Calu3 (cell line): ENCODE data around the gene PDIA3. TPM values are rescaled to one million over a fixed set of nuclear protein-coding genes. Genes with fewer than 3 reads are reported as not detected.

Source experiments
- BruUV-seq: library from RNA; stranded (reverse); fragments of 400-500 nt; replicated peaks from 2 replicates; lab custom pipeline; 2021; lab: Mats Ljungman, UMichigan
- CTCF ChIA-PET: fragments of 300-600 bp; sonication (Branson Sonifier 250); formaldehyde crosslinking; loops from one replicate; lab custom pipeline; 2022; ENCODE audit warnings: antibody characterized with exemption; lab: Charles Lee
- DNase-seq: peaks from one replicate; pipeline ENCODE4 v3.0.0; 2022
- H3K27ac Mint-ChIP-seq: one replicate; pipeline ENCODE4 v1.8.0; 2022; ENCODE audit warnings: mixed read lengths; ENCODE audit not compliant: unreplicated experiment
- H3K27me3 Mint-ChIP-seq: one replicate; pipeline ENCODE4 v1.8.0; 2022; ENCODE audit warnings: mixed read lengths; ENCODE audit not compliant: unreplicated experiment
- H3K36me3 Mint-ChIP-seq: one replicate; pipeline ENCODE4 v1.8.0; 2022; ENCODE audit warnings: mild to moderate bottlenecking, moderate library complexity, mixed read lengths; ENCODE audit not compliant: insufficient read depth, unreplicated experiment
- H3K4me1 Mint-ChIP-seq: one replicate; pipeline ENCODE4 v1.8.0; 2022; ENCODE audit warnings: mild to moderate bottlenecking, low read depth, mixed read lengths; ENCODE audit not compliant: unreplicated experiment
- H3K4me3 Mint-ChIP-seq: one replicate; pipeline ENCODE4 v1.8.0; 2022; ENCODE audit warnings: mild to moderate bottlenecking, low read depth, moderate library complexity, mixed read lengths; ENCODE audit not compliant: unreplicated experiment
- H3K9me3 Mint-ChIP-seq: one replicate; pipeline ENCODE4 v1.8.0; 2022; ENCODE audit warnings: low read depth, mixed read lengths; ENCODE audit not compliant: unreplicated experiment
- CTCF ChIP-seq: fragments of 200-600 bp; IDR thresholded peaks from one replicate; pipeline ENCODE4 v1.8.0; 2022; ENCODE audit warnings: antibody characterized with exemption; ENCODE audit not compliant: unreplicated experiment
- intact Hi-C: fragments of 100-400 bp; cut with micrococcal nuclease; formaldehyde crosslinking; loops from one replicate; pipeline ENCODE4 v1.10.0; 2022; ENCODE audit not compliant: unreplicated experiment
- total RNA-seq: library from RNA; stranded (reverse); gene quantifications from 2 replicates; pipeline ENCODE4 v1.2.3, GENCODE V29; 2022

Gene PDIA3
- total RNA-seq, 1 experiment from 2014 or later = 431 TPM

DNA sequence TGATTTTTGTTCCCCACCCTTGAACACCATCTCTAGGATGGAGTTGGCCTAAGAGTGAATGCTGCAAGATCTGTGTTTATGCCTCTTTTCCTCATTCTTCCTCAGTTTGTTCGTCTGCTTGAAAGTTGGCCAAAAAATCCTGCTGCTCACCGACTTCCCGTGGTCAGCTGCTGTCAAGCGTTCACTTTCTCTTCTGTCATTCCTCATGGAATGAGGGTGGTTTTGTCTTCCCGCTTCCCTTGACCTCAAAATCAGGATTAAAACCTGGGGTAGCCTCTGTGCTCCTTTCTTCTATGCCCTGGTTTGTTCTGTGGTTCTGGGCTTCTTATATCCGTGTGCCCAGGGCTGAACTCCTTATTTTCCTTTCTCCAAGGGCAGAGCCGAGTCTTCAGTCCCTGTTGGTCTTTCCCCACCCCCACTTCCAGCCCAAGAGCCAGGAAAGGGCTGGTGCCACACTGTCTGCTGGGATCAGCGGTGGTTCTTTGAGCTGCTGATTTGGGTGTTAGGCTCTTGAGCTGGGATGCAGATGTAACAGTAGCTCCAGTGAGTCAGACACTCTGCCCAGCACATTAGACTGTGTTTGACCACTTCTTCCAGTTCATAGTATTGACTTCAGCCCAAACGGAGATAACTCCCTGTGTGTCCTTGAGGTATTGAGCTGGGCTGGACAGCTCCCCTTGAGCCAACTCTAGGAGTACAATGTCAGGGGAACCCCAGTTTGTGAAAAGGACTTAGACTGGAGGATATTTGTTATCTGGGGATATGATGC, 48.2 kb downstream of the PDIA3 start:
- Mint-ChIP-seq H3K27me3 (no peaks in the 10 kb centered on the region), H3K27ac (no peak overlapping the region), H3K9me3 (no peaks in the 10 kb centered on the region), H3K36me3 (peaks cover 46% of the 10 kb centered on the region), H3K4me3 (no peak overlapping the region), H3K4me1 (peaks cover 42% of the 10 kb centered on the region)
- DNase-seq = no peak
- CTCF ChIA-PET = no interaction called here
- TF ChIP-seq CTCF = no peak
- intact Hi-C loops = no loop called here
- no TSS peak for BruUV-seq

DNA sequence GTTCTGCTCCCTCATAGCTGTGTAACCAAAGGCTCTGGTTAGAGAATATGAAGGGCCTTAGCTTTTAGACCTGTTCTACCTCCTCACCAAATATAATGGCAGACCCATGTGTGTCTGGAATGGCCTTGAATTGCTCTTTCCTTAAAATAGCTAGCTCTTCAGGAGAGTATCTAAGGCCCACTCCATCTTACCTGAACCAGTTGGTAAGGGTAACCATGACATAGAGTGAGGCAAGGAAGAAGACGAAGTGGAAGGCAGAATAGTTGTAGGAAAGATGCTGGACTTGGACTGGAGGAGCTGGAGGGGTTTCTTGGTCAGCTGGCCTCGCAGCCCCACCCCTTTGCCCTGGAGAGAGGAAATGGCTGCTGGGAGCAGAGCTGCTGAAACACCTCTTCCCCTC, 49.0 kb downstream of the PDIA3 start:
- peaks cover 48% of the 10 kb centered on the region for H3K36me3 Mint-ChIP-seq
- H3K27me3 Mint-ChIP-seq = no peaks in the 10 kb centered on the region
- no TSS peak for BruUV-seq
- peaks cover 46% of the 10 kb centered on the region for H3K4me1 Mint-ChIP-seq
- H3K27ac Mint-ChIP-seq = no peak overlapping the region
- no peaks in the 10 kb centered on the region for H3K9me3 Mint-ChIP-seq
- CTCF ChIA-PET = interaction anchor here (0.9 kb wide), 1 partner anchor 12 kb away, joined by 5 read pairs; no protein-coding TSS in a partner anchor
- DNase-seq = no peak
- TF ChIP-seq CTCF = no peak
- intact Hi-C loops = no loop called here
- no peak overlapping the region for H3K4me3 Mint-ChIP-seq

DNA sequence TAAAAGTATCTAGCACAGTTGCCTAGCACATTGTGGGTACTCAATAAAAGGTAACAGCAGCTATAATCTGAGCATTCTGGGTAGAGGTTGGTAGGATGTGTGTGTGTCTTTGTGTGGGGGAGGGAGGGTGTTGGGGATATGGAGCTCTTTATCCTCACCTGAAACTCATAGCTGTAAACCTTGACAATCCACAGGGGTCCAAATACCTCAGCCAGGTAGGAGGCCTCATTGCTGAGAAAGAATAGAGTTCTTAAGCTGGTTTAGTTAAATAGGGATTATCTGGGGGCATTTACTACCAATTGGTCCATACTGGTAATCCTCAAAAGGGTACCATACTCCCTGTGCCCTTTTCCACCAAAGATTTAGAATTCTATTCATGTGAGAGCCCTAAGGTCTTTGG, 49.8 kb downstream of the PDIA3 start:
- Mint-ChIP-seq H3K27me3 (no peaks in the 10 kb centered on the region), H3K36me3 (peaks cover 56% of the 10 kb centered on the region), H3K9me3 (no peaks in the 10 kb centered on the region), H3K27ac (no peak overlapping the region), H3K4me3 (no peak overlapping the region), H3K4me1 (peaks cover 51% of the 10 kb centered on the region)
- intact Hi-C loops = no loop called here
- no TSS peak for BruUV-seq
- no peak for TF ChIP-seq CTCF
- CTCF ChIA-PET = interaction anchor here (0.9 kb wide), 1 partner anchor 13 kb away, joined by 5 read pairs; no protein-coding TSS in a partner anchor
- no peak for DNase-seq

GRCh38 chr15:43796566-43796965, 50.3 kb downstream of the PDIA3 start:
- no peaks in the 10 kb centered on the region for H3K9me3 Mint-ChIP-seq
- peaks cover 56% of the 10 kb centered on the region for H3K4me1 Mint-ChIP-seq
- no peaks in the 10 kb centered on the region for H3K27me3 Mint-ChIP-seq
- H3K27ac Mint-ChIP-seq = no peak overlapping the region
- intact Hi-C loops = no loop called here
- BruUV-seq = no TSS peak
- H3K36me3 Mint-ChIP-seq = peaks cover 62% of the 10 kb centered on the region
- no peak for DNase-seq
- CTCF ChIA-PET = interaction anchor here (1.2 kb wide), 1 partner anchor 28 kb away, joined by 3 read pairs; the partner anchor contains the start of gene MFAP1
- H3K4me3 Mint-ChIP-seq = no peak overlapping the region
- no peak for TF ChIP-seq CTCF
